Hindlimb muscle (tissue), 1 donor: ENCODE results near the gene TBL1XR1. TPM values are rescaled to one million over a fixed set of nuclear protein-coding genes. Genes with fewer than 3 reads are reported as not detected.
"Not testable (repeated sequence)": the region's sequence is repeated elsewhere in the genome, so short reads cannot be mapped to it uniquely, and the experiment has no call there.

Source experiments
- DNase-seq: peaks from one replicate; pipeline ENCODE4 v3.0.0-alpha.2; 2013
- polyA plus RNA-seq: library from polyadenylated mRNA; unstranded; fragments of 120-200 nt; gene quantifications from one replicate; pipeline ENCODE4 v1.2.1, GENCODE V29; 2013; ENCODE audit not compliant: insufficient read length

The TBL1XR1 gene
- polyA plus RNA-seq, 1 donor = 74.9 TPM

DNA sequence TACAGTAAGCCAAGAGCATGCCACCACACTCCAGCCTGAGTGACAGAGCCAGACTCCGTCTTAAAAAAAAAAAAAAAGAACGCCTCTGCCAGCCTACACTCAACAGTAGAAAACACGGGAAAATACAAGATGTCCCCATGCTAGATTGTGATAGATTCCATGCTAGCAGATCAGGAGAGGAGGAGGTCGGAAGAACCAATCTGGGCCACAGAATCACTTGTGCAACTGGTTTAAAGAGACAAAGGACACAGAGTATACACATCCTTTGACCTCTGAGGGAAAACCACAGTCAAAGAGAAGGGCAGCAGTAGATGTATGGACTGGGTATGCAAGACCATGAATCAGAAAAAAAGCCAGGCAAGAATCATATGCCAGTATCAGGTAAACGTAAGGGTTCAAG lies 15.9 kb downstream of the TBL1XR1 start:
- no peak for DNase-seq

DNA sequence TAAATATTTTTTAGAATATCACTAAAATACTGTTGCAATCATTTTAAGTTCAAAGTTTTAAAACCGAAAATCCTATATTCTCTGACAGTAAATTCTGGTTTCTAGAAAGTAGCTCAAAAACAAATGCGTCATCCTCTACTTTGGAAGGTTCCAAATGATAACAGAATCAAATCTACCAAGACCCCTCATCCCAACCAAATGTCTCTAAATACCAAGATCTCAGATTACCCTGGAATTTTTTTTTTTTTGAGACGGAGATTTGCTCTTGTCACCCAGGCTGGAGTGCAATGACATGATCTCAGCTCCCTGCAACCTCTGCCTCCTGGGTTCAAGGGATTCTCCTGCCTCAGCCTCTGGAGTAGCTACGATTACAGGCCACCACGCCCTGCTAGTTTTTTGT lies 16.8 kb downstream of the TBL1XR1 start:
- DNase-seq = no peak

DNA sequence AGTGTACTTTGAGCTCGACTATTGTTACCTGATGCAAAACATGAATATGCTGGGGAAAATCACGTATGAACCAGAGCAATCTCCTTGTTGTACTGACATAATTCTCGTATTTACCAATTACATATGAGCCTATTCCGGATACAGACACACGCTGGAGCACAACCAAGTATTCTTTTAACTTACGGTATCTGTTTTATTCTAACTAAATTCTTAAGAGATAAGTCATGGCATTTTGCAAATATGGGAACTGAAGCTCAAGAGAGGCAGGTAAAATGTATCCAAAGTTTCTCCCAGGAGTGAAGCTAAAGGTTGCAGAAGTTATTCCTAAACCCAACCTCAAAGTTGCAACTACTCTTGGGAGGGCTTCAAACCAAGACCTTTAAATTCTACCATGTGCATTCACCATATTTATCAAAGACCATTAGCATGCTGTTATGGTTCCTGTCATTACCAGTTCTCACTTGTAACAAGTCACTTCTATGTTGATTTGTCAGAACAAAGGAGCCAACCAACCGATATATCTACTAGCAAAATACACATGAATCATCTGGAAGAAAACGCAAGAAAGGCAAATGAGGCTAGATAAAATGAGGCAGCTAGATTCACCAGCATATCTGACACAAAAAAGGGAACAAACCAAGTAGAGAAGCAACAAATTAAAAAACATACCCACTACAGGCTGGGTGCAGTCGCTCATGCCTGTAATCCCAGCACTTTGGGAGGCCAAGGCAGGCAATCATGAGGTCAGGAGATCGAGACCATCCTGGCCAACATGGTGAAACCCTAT lies 17.8 kb downstream of the TBL1XR1 start:
- DNase-seq = no peak

DNA sequence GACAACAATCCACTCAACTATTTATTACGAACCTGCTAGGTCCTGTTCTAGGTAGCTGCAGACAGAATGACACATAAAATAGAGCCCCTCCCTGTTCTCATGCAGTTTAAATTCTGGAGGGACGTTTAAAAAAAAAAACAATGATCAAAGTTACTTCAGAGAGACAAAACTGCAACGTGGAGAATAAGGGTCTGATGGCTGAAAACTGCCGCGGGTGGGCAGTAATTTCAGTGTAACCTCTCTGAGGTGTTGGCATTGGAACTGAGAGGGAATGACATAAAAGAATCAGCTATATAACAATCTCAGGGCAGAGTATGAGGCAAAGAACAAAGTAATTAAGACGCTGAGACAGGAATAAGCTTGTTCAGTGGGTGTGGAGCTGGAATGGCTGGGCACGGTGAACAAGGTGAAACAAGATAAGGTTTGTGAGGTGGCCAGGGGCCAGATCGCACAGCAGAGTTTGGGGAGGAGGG lies 19.5 kb downstream of the TBL1XR1 start:
- DNase-seq = no peak

DNA sequence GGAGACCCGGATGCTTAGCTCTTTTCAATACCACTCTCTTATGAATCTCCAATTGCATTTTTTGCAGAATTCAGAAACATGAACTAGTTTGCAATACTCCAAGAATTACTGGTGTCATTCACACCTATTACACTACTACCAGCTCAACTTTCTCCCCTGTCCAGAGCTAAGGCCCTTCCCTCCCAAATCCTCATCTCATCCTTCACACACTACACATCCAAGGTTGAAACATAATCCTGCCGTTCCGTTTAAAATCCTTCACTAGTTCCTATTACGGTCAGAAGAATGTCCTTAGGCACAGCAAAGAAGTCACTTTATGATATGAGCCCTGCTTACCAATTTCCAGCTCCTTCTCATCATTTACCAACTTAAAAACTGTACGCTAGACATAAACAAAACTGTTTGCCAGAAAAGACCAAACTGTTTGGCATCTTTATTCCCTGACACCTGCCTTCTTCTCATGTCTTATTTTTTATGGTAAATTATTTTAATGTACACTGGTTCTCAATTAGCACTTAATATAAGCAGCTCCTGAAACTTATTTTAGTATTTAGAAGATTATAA lies 22.6 kb downstream of the TBL1XR1 start:
- no peak for DNase-seq

DNA sequence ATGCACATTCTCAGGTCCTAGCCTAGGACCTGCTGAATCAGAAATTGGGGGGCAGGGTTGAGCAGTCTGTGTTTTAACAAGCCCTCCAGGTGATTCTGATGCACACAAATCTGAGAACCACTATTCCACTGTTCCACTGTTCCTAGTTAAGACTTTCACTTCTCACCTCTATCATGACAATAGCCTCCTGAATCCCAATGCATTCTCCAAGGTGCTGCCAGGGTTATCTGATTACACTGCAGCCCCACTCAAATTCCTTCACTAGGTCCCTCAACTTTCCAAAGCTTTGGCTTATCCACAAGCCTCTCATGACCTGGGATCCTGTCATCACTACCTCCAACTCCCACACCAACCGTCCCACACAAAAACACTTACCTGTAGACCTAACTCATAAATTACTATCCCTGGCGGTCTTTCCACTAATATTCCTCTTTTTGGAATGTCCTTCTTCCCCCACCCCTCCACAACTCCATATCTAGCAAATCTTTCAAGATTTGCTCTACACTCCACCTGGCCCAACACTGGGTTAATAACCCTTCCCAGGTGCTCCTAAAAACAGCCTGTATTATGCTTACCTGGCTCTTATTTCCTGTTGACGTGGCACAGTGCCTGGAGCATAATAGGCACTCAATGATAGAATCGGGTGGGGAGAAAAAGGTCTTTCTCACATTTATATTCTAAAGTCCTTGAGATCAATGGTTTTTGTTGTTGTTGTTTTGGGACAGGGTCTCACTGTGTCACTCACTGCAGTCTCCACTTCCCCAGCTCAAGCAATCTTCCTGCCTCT lies 27.2 kb downstream of the TBL1XR1 start:
- no peak for DNase-seq

DNA sequence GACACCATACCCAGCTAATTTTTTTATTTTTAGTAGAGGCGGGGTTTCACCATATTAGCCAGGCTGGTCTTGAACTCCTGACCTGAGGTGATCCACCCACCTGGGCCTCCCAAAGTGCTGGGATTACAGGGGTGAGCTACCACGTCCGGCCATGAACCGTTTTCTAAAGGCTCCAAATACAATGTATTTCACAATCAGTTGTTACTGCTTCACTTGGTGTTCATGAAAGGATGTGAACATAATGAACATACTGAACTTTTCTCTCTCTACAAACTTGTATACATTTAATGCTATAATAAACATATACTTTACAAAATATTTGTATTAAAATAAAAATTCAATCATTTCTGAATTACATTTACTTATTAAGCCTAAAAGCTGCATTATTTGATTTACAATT lies 28.9 kb downstream of the TBL1XR1 start:
- DNase-seq = no peak

DNA sequence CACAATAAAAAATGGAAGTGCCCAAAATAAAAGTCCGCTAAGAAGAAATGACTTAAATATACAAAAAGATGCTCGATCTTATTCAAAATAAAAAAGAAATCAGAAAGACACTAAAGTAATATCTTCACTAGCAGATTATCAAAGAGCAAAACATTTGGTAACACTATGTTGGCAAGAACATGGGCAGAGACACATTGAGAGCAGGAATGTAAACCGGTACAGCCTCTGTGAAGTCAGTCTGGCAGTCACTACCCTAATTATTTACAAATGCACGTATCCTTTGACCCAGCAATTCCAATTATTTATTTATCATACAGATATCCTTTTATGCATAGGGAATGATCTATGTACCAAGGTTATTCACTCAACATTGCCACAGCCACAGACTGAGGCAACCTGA lies 34.5 kb downstream of the TBL1XR1 start:
- DNase-seq = no peak

DNA sequence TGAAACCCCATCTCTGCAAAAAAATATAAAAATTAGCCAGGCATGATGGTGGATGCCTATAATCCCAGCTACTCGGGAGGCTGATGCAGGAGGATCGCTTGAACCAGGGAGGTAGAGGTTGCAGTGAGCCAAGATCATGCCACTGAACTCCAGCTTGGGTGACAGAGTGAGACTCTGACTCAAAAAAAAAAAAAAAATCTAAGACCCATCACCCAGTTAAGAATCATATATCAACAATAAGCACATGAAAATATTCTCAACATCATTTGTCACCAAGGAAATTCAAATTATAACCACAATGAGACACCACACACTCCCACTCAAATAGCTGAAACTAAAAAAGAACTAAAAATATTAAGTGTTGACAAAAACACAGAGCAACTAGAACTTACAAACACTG lies 35.7 kb downstream of the TBL1XR1 start:
- DNase-seq = not testable (repeated sequence)

DNA sequence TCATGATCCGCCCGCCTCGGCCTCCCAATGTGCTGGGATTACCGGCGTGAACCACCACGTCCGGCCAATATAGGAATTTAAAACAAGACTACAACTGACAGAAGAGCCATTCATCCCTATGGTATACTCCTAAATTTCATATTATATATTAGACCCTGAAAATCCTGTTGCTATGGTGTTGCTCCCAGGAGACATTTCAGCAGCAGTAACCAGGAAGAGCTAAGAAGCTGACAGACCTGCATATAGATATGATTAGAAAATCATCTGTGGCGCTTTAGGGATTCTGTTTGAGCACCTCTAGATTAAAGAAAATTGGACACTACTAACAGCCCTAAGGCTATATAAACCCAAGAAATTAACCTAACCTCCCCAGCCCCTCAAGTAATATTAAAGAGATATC lies 38.8 kb downstream of the TBL1XR1 start:
- no peak for DNase-seq

DNA sequence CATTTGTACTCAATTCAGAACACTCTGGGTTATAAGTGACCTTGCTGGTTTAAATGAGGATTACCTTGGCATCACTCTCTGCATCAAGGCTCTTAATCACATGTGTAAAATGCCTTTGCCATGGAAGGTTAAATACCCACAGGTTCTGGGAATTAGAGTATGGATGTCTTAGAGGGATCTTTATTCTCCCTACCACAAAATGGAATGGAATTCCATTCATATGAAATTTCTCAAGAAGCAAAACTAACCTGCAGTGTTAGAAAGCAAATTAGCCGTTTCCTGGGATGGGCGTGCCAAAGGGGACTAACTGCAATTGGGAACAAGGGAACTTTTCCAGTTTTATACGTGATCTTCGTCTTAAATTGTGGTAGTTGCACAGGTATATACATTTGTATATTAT lies 39.8 kb downstream of the TBL1XR1 start:
- no peak for DNase-seq

DNA sequence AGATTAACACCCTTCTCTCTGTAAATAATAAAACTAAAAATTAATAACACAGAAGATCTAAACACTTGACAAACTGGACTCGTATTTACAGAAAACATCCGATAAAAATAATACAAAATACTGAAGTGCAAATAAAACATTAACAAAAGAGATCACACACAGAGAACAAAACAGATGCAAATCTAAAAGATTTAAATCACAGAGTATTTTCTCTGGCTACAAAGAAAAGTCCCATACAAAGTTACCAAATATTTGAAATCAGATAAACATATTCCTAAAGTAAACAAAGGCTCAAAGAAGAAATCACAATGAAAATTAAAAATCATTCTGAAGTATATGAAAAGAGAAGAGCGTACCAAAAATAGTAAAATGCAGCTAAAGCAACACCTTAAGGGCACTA lies 42.5 kb downstream of the TBL1XR1 start:
- DNase-seq = no peak

DNA sequence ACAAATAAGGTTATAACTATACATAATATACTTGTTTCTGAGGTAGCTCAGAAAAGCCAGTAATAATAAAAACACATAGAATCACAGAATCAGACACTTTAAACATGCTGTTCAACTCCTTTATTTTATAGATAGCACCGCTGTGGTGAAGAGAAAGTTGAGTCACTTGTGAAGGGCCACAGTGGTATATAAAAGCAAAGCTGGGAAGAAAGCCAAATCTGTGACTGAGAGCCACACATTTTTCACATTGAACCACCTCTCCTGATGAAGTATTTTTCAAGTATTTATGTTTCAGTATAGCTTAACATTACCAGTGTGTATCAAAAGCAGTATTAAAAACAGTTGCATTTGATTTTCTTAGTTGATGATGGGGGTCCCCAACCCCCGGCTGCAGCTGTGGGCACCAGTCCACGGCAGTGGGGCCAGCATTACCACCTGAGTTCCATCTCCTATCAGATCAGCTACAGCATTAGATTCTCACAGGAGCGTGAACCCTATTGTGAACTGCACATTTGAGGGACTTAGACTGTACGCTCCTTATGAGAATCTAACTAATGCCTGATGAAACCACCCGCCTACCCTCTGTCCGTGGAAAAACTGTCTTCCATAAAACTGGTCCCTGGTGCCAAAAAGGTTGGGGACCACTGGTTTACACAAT lies 46.2 kb downstream of the TBL1XR1 start:
- no peak for DNase-seq

DNA sequence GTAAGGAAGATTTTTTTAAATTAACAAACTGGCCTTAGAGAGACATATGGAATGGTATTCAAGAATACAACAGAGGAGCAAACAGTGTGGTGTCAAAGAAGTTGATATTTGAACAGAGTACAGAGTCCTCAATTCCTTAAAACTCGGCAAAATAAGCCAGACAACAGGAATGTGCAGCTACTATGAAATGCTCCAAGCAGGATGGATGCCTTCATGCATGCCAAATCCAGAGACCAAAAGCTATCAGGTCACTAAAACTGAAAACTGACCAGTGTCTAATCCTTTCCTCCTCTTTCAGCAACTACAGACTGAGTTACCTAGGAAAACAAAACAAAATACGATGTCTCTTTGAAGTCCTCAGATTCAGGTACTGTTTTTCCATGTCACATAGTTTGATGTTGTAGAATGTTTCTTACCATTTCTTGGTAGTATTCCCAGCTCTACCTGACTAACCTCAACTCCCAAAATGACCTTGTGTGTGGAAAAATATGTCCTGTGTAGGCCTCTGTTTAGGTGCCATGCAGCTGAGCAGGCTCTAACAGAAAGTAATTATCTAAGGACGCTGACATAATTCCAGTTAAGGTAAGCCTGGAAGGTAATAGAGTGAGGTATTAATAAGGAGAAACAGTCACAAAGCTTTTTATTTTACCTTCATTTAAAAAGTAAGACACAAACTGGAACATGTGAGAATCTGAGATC lies 46.9 kb downstream of the TBL1XR1 start:
- no peak for DNase-seq

DNA sequence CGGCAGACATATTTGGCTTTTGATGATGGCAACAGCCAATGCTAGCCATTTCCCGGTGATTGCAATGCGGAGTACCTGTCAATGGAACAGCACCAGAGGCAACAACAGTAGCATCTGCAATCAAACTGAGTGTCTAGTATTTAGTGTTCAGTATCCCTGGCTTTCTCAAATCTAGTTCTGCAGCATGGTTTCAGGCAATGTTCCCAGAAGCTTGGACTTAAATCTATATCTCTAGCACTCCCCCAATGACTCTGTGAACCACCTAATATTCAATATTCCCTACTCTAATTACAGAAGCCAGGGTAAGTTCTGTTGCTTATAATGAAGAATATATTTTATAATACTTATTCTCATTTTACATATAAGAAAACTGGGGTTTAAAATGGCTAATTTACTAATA lies 48.2 kb downstream of the TBL1XR1 start:
- DNase-seq = no peak

DNA sequence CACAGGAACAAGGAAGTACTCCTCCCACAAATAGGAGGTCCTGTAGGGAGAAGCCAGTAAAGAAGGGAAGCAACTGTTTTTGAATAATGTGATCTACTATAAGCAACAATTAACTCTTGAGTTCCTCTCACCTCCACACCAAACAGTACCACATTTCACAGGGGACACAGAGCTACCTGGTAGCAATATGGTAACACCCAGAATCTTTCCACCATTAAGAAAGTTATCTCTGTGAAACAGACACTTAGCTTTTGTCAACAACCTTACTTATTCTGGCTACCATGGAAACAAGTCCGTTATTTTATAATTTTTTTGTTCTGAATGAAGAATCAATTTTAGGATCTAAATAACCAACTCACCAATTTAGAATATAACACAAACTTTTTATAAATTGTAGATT lies 49.5 kb downstream of the TBL1XR1 start:
- DNase-seq = no peak

DNA sequence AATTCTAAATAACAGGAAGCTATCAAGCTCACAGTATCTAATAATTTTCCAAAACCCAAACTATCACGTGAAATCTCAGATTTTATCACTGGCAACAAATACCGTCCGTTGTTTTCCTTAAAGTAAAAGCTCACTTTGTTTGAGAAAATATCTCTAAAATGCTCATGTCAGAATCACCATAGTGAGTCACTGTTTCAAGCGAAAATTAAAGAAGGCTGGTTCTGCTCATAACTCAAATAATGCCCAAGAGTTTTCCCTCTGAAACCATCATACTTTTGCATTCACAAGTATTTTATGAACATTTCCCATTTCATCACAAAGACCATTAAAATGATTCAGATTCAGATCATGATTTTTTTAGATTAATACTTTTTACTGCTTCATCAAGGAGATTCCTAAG lies 50.6 kb downstream of the TBL1XR1 start:
- no peak for DNase-seq

DNA sequence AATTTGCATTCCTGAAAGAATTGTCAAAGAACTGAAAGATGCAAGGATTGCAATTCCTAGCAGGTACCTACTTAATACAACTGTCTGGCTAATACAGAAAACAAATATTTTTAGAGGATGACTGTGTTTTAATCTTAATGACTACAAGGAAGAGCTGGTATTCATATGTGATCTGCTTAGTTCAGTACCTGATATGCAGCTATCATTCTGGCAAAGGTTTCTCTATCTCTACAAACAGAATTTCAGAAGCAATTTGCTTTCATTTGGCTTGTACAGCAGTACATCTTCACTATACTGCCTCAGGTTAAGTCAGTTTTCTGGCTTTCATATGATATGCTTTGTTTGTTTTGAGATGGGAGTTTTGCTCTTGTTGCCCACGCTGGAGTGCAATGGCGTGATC lies 51.3 kb downstream of the TBL1XR1 start:
- no peak for DNase-seq

DNA sequence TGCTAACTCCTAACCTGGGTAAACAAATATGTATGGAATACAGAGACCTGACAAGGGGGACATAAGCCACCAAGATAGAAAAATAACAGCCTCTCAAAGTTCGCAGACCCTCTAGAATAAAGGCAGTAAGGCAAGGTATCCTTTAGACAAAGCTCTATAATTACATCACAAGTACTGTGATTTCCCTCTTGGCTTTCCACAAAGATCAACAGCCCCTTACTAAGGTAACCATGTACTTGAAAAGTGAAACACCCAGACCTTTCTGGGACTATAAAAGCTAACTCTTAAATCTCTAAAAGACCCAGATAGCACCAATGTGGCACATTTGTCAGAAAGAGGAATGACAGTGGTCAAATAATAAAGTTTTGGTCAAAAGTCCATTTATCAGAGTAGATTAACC lies 51.9 kb downstream of the TBL1XR1 start:
- no peak for DNase-seq

DNA sequence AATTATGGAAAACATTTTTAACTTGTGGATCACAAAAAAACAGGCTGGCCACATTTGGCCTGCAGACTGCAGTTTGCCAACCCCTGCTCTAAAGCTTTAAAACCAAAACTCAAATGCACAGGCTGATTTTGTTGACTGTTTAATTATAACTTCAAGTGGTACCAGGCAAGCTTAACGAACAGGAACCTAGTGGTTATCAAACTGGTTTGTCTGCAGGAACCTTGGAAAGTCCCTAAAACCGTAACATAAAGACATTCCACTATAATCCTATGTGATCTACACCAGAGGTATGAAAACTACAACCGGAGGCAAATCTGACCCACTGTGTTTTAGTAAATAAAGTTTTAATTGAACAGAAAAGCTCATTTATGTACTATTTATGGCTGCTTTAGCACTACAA lies 52.4 kb downstream of the TBL1XR1 start:
- DNase-seq = no peak

DNA sequence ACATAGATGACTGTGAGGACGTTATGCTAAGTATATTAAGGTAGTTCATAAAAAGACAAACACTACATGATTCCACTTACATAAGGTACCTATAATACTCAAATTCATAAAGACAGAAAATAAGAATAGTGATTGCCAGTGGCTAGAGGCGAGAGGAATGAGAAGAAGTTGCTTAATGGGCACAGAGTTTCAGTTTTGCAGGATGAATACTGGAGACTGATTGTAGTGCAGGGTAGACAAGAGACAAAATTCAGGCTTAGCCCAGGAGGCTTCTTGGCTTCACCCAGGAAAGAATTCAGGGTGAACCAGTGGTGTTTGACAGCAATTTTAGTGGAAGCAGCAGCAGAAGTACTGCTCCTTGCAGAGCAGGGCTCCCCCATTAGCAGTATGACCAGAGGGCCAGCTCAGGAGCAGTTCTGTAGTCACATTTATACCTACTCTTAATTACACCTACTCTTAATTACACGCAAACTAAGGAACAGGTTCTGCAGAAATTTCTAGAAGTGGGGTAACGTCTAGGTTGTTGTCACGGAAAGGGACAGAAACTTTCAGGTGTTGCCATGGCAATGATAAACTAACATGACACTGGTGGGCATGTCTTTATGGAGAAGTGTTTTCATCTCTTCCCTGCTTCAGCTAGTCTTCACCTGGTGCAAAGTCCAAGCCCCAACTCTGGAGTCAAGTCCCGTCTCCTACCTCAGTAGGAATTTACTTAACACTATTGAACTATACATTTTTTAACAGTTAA lies 55.2 kb downstream of the TBL1XR1 start:
- no peak for DNase-seq

DNA sequence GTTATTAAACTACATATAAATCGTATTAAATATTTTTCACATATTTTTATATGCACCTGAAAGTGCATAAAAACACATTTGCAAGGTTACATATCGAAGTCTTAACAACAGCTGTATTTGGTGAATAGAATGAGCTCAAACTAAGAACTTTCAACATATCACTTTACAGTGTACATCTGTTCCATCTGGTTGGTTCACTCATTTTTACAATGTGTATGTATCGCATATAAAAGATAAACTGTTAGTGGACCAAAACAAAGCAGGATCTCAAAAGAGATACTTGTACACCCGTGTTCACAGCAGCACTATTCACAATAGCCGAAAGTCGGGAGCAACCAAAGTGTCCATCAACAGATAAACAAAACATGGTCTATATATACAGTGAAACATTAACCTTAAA lies 55.8 kb downstream of the TBL1XR1 start:
- no peak for DNase-seq
